ENCODE data around the gene HSPA8. TPM values are rescaled to one million over a fixed set of nuclear protein-coding genes. Genes with fewer than 3 reads are reported as not detected.

Gene HSPA8
- total RNA-seq, 1 experiment from 2014 or later: 3,307 TPM

- H3K4me3 ChIP-seq (ENCODE audit: low read depth, low read length, poor library complexity, severe bottlenecking): no peak overlapping the region
- H3K27me3 ChIP-seq (replicated peaks; ENCODE audit: insufficient read depth, low read depth, low read length, poor library complexity): no peaks in the 10 kb centered on the region
- CTCF ChIA-PET: interaction anchor here (0.9 to 1.1 kb wide), 2 partner anchors 20 to 227 kb away, joined by 3 read pairs; no protein-coding TSS in a partner anchor
- no peak overlapping the region for H3K27ac ChIP-seq (ENCODE audit: low read depth, low read length, poor library complexity, severe bottlenecking)
- TF ChIP-seq EZH2 (IDR thresholded peaks at IDR 0.05; ENCODE audit: borderline replicate concordance, low read depth, low read length, poor library complexity, severe bottlenecking) (no peak), CTCF (conservative IDR thresholded peaks at IDR 0.05; ENCODE audit: low read depth, low read length) (peak; percentile 57)
- H3K4me1 ChIP-seq (ENCODE audit: insufficient read depth, low read length, poor library complexity, severe bottlenecking): no peaks in the 10 kb centered on the region
- H3K36me3 ChIP-seq (ENCODE audit: insufficient read depth, low read length, poor library complexity, severe bottlenecking): no peaks in the 10 kb centered on the region
- no TSS peak for BruUV-seq (replicated peaks)
- POLR2A ChIA-PET (ENCODE audit: low non-redundant PET): no interaction called here
- no peaks in the 10 kb centered on the region for H3K9me3 ChIP-seq (ENCODE audit: low read depth, low read length, poor library complexity, severe bottlenecking)
- DNase-seq (ENCODE audit: low spot score): peak; percentile 71
- intact Hi-C loops (cut with micrococcal nuclease; ENCODE audit: unreplicated experiment): loop anchor here (5.0 kb wide), 1 partner anchor 443 kb away; no protein-coding TSS in a partner anchor
Measured at GRCh38 chr11:123033895-123034294, 28.0 kb downstream of the HSPA8 start.

GRCh38 chr11:123030517-123030916 is 31.4 kb downstream of the HSPA8 start:
- Histone ChIP-seq H3K27ac (ENCODE audit: low read depth, low read length, poor library complexity, severe bottlenecking) (no peak overlapping the region), H3K4me3 (ENCODE audit: low read depth, low read length, poor library complexity, severe bottlenecking) (no peak overlapping the region), H3K4me1 (ENCODE audit: insufficient read depth, low read length, poor library complexity, severe bottlenecking) (no peaks in the 10 kb centered on the region), H3K27me3 (replicated peaks; ENCODE audit: insufficient read depth, low read depth, low read length, poor library complexity) (no peaks in the 10 kb centered on the region), H3K36me3 (ENCODE audit: insufficient read depth, low read length, poor library complexity, severe bottlenecking) (no peaks in the 10 kb centered on the region), H3K9me3 (ENCODE audit: low read depth, low read length, poor library complexity, severe bottlenecking) (no peaks in the 10 kb centered on the region)
- DNase-seq (ENCODE audit: low spot score): no peak
- intact Hi-C loops (cut with micrococcal nuclease; ENCODE audit: unreplicated experiment): loop anchor here (5.0 kb wide), 1 partner anchor 447 kb away; no protein-coding TSS in a partner anchor
- TF ChIP-seq EZH2 (IDR thresholded peaks at IDR 0.05; ENCODE audit: borderline replicate concordance, low read depth, low read length, poor library complexity, severe bottlenecking) (no peak), CTCF (conservative IDR thresholded peaks at IDR 0.05; ENCODE audit: low read depth, low read length) (no peak)
- POLR2A ChIA-PET (ENCODE audit: low non-redundant PET): no interaction called here
- CTCF ChIA-PET: no interaction called here
- BruUV-seq (replicated peaks): no TSS peak

- peak; percentile 77 for TF ChIP-seq CTCF (conservative IDR thresholded peaks at IDR 0.05; ENCODE audit: low read depth, low read length)
- no peak for TF ChIP-seq EZH2 (IDR thresholded peaks at IDR 0.05; ENCODE audit: borderline replicate concordance, low read depth, low read length, poor library complexity, severe bottlenecking)
- POLR2A ChIA-PET (ENCODE audit: low non-redundant PET): interaction anchor here (0.7 kb wide), 1 partner anchor 33 kb away, joined by 8 read pairs; no protein-coding TSS in a partner anchor
- Histone ChIP-seq H3K27me3 (replicated peaks; ENCODE audit: insufficient read depth, low read depth, low read length, poor library complexity) (no peaks in the 10 kb centered on the region), H3K4me1 (ENCODE audit: insufficient read depth, low read length, poor library complexity, severe bottlenecking) (no peaks in the 10 kb centered on the region), H3K4me3 (ENCODE audit: low read depth, low read length, poor library complexity, severe bottlenecking) (no peak overlapping the region), H3K36me3 (ENCODE audit: insufficient read depth, low read length, poor library complexity, severe bottlenecking) (no peaks in the 10 kb centered on the region), H3K9me3 (ENCODE audit: low read depth, low read length, poor library complexity, severe bottlenecking) (no peaks in the 10 kb centered on the region), H3K27ac (ENCODE audit: low read depth, low read length, poor library complexity, severe bottlenecking) (no peak overlapping the region)
- CTCF ChIA-PET: interaction anchor here (0.5 to 1.4 kb wide), 14 partner anchors 12 to 457 kb away, joined by 3 to 17 read pairs (median 4); partner anchors contain the start of gene BSX
- no TSS peak for BruUV-seq (replicated peaks)
- peak; percentile 84 for DNase-seq (ENCODE audit: low spot score)
- intact Hi-C loops (cut with micrococcal nuclease; ENCODE audit: unreplicated experiment): loop anchor here (5.0 kb wide), 1 partner anchor 224 kb away; no protein-coding TSS in a partner anchor
Measured at GRCh38 chr11:123020968-123021367, 41.0 kb downstream of the HSPA8 start.

All from A673 (cell line).